IPS-18a (cell line): ENCODE results near the gene PREX1.

Experiments used
- H3K27ac ChIP-seq: one replicate; pipeline ENCODE4 v1.5.1; 2013; ENCODE audit warnings: low read length
- H3K27me3 ChIP-seq: one replicate; pipeline ENCODE4 v1.6.1; 2013; ENCODE audit warnings: mild to moderate bottlenecking, low read length; ENCODE audit not compliant: control insufficient read depth, insufficient read depth
- H3K36me3 ChIP-seq: one replicate; pipeline ENCODE4 v1.6.1; 2013; ENCODE audit warnings: low read depth, low read length; ENCODE audit not compliant: control insufficient read depth
- H3K4me1 ChIP-seq: one replicate; pipeline ENCODE4 v1.6.1; 2013; ENCODE audit warnings: low read depth, low read length; ENCODE audit not compliant: control insufficient read depth
- H3K4me3 ChIP-seq: one replicate; pipeline ENCODE4 v1.5.1; 2013; ENCODE audit warnings: low read length
- H3K9ac ChIP-seq: one replicate; pipeline ENCODE4 v1.6.1; 2013; ENCODE audit warnings: mild to moderate bottlenecking, low read length, moderate library complexity
- H3K9me3 ChIP-seq: one replicate; pipeline ENCODE4 v1.6.1; 2013; ENCODE audit warnings: low read depth, low read length; ENCODE audit not compliant: control insufficient read depth

PREX1 gene

DNA sequence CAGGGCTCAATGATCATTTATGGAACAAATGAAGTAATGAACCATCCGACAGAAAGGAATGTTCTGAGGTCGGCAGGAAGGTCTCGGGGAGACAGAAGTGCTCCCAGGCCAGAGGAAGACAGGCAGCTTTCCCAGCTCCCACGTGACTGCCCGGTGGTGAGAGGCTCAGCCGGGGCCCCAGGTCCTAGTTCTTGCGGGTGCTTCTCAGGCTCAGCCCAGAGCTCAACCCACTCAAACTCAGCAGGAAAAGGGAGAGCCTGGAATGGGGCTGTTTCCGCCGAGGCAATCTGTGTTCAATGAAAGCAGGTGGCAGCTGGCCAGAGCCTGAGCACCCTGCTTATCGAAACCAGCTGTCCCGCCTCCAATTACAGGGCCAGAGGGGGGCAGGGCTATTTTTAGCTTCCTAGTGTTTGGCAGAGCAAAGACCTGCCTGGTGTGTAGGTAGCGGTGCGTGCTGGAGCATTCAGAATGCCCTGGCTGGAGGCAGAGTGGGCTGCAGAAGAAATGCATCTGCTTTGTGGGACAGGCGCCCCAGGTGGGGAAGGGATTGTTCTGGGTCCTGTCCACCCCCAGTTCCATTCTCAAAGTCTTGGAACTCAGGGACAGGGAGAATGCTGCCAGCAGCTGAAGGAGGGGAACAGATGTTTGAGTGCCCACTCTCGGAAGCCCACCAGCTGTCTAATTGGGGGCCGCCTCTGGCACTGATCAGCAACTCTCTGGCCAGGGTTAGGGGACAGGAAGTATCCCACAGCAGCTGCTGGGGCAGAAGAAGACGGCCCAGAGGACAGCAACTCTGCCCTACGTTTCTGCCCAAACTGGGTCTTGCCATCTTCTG is 145.1 kb downstream of the PREX1 start:
- no peak overlapping the region for H3K27ac ChIP-seq
- H3K9me3 ChIP-seq: no peaks in the 10 kb centered on the region
- peak overlapping the region; percentile 24 for H3K9ac ChIP-seq
- peaks cover 19% of the 10 kb centered on the region for H3K4me1 ChIP-seq
- no peaks in the 10 kb centered on the region for H3K36me3 ChIP-seq
- no peaks in the 10 kb centered on the region for H3K27me3 ChIP-seq
- peak overlapping the region; percentile 20 for H3K4me3 ChIP-seq

DNA sequence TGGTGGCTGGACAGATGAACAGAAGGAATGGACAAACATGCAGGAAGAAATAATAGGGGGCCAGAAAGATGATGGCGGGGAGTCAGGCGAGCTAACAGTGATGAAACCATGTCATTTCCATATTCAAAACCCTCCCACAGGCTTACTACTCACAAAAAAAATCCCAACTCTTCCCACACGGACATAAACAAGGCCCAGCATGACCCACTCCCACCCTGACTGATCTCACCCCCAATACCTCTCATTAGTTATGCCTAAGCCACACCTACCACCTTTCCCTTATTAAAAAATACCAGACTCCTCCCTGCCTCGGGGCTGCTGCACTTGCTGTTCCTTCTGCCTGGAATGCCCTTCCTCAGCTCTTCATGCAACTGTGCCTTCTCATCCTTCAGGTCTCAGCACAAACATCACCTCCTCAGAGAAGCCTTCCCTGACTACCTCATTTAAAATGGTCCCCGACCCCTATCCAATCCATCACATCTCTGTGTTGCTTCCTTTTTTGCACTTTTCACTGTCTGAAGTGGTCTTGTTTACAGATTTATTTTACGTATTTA is 145.8 kb downstream of the PREX1 start:
- no peak overlapping the region for H3K4me3 ChIP-seq
- H3K36me3 ChIP-seq: no peaks in the 10 kb centered on the region
- H3K9ac ChIP-seq: no peak overlapping the region
- H3K9me3 ChIP-seq: no peaks in the 10 kb centered on the region
- peaks cover 19% of the 10 kb centered on the region for H3K4me1 ChIP-seq
- no peaks in the 10 kb centered on the region for H3K27me3 ChIP-seq
- no peak overlapping the region for H3K27ac ChIP-seq

DNA sequence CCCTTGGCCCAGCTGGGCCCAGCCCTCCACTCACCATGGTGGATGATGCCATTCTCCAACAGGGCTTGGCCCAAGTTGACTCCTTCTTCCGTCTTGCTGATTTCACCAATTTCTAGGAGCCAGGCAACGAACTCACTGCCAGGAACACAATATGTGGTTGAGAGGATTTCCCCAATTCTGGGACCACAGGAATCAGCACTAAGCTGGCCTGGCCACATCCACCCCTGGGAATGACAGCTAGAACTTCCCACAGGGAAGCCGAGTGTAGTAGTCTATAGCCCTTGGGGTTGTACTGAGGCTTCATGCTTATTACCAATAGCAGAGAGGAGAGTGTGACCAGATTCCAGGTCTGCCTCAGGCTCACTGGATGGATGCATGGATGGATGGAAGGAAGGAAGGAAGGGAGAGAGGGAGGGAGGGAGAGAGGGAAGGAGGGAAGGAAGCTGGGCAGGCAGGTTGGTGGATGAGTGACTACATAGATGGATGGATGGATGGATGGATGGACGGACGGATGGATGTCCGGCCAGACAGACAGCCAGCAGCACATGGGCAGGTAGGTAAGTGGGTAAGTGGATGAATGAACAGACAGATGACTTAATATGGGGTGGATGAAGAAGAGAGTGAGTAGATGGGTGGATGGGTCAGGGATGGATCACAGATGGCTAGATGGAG is 146.5 kb downstream of the PREX1 start:
- Histone ChIP-seq H3K27me3 (no peaks in the 10 kb centered on the region), H3K36me3 (no peaks in the 10 kb centered on the region), H3K9me3 (no peaks in the 10 kb centered on the region), H3K27ac (no peak overlapping the region), H3K9ac (no peak overlapping the region), H3K4me1 (peaks cover 15% of the 10 kb centered on the region), H3K4me3 (no peak overlapping the region)

DNA sequence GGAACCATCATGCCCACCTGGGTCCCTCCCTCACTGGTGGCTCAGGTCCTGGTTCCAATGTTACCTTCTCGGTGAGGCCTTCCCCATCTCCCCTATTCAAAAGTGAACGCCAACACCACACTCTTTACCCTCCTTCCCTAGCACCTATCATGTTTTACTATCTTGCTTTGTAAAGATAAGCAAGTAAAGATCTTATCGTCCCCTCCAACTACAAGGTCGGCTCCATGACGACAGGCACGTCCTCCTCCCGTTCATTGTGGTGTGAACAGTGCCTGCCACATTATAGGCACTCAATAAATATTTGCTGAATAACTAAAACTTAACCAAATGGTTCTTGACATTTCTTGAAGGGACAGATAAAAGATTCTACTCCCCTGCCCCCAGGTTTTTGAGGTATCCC is 147.1 kb downstream of the PREX1 start:
- H3K27ac ChIP-seq: no peak overlapping the region
- H3K4me1 ChIP-seq: peaks cover 15% of the 10 kb centered on the region
- no peak overlapping the region for H3K9ac ChIP-seq
- no peak overlapping the region for H3K4me3 ChIP-seq
- no peaks in the 10 kb centered on the region for H3K9me3 ChIP-seq
- H3K27me3 ChIP-seq: no peaks in the 10 kb centered on the region
- H3K36me3 ChIP-seq: no peaks in the 10 kb centered on the region

DNA sequence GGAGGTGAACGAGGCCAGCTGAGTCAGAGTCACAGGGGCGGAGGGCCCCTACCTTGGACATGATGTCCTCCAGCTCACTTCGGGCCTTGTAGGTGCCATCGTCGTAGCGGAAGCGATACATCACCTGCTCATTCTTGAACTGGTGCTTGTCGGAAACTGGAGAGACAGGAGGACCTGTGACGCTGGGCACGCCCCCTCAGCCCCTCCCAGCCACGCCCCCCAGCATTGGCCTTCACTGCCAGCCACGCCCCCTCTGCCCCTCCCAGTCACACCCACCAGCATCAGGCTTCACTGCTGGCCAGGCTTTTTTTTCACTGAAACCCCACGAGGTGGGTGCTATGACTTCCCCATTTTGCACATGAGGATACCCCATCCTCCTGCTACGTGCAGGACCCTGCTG is 148.2 kb downstream of the PREX1 start:
- Histone ChIP-seq H3K27ac (no peak overlapping the region), H3K36me3 (no peaks in the 10 kb centered on the region), H3K9ac (no peak overlapping the region)

DNA sequence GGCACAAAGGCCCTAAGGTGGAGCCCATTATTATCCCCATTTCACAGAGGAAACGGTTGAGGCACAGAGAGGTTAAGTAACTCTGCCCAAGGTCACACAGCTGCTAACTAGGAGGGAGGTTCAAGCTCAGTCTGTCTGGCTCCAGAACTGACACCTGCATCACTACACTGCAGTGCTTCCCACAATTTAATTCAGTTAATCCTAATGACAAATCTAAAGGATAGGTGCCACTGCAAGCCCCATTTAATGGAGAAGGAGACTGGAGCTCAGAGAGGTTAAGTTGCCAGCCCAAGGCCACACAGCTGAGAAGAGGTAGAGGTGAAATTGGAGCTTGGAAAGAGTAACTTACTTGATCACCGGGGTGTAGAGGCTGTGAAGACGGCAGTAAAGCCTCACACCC is 148.8 kb downstream of the PREX1 start:
- no peaks in the 10 kb centered on the region for H3K36me3 ChIP-seq
- H3K27ac ChIP-seq: no peak overlapping the region
- H3K9me3 ChIP-seq: no peaks in the 10 kb centered on the region
- H3K4me1 ChIP-seq: peaks cover 15% of the 10 kb centered on the region
- no peaks in the 10 kb centered on the region for H3K27me3 ChIP-seq
- H3K9ac ChIP-seq: no peak overlapping the region
- H3K4me3 ChIP-seq: no peak overlapping the region

More for the DNA sequence above, 148.2 kb downstream of the PREX1 start:
- H3K4me1 ChIP-seq: peaks cover 15% of the 10 kb centered on the region
- no peak overlapping the region for H3K4me3 ChIP-seq
- no peaks in the 10 kb centered on the region for H3K27me3 ChIP-seq
- no peaks in the 10 kb centered on the region for H3K9me3 ChIP-seq

DNA sequence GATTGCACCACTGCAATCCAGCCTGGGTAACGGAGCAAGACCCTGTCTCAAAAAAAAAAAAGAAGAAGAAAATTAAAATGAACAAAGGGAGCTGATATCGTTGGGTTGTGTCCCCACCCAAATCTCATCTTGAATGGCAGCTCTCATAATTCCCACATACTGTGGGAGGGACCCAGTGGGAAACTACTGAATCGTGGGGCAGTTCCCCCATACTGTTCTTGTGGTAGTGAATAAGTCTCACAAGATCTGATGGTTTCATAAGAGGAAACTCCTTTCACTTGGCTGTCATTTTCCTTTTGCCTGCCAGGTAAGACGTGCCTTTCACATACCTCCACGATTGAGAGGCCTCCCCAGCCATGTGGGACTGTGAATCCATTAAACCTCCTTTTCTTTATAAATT is 149.4 kb downstream of the PREX1 start:
- no peak overlapping the region for H3K4me3 ChIP-seq
- H3K9me3 ChIP-seq: no peaks in the 10 kb centered on the region
- H3K4me1 ChIP-seq: peaks cover 15% of the 10 kb centered on the region
- no peaks in the 10 kb centered on the region for H3K36me3 ChIP-seq
- H3K27me3 ChIP-seq: no peaks in the 10 kb centered on the region
- H3K9ac ChIP-seq: no peak overlapping the region
- no peak overlapping the region for H3K27ac ChIP-seq

DNA sequence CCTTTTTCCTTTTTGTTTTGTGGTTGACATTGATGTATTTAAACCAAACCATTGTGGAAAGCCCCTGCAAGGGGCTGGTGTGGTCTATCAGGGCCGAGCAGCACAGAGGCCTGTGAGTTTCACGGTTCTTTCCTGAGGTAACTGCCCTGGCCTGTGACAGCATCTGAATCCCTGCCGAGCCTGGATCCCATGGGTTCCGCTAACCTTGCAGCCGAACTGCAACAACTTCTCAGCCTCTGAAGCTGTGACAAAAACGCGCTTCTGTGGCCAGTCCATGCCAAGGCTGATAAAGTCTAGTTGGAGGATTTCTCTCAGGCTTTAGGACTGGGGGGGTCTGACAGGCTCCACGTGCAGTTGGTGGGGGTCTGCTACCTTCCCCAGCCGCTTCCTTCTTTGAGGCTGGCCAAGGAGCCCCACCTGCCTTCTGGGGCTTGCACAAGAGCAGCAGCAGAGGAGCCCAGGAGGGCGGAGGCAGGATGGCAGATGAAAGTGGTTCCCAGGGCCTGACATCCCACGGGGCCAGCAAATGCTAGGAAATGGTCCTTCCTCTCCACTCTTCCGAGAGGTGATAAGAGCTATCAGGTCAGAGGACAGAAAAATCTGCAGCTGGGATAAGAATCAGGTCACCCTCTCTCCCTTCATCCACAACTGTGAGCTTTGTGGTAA is 150.9 kb downstream of the PREX1 start:
- Histone ChIP-seq H3K27me3 (no peaks in the 10 kb centered on the region), H3K4me3 (no peak overlapping the region), H3K9me3 (no peaks in the 10 kb centered on the region), H3K36me3 (no peaks in the 10 kb centered on the region), H3K9ac (no peak overlapping the region), H3K4me1 (peaks cover 3% of the 10 kb centered on the region), H3K27ac (no peak overlapping the region)

DNA sequence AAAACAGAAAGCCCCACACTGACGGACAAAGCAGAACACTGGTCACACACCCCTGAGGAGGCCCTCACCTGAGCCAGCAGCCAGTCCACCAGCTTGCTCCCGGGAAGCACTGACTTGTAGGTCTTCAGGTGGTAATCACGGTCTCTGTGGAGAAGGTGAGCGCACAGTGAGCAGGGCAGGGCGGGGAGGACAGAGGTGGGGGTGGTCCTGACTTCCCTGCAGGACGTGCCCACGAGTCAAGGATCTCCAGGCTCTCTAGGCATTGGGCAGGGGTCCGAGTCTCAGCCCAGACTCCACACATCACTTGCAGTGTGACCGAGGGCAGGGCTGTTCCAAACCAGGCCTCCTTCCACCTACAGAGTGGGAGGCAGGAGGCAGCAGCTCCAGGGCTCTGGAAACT is 151.7 kb downstream of the PREX1 start:
- Histone ChIP-seq H3K4me3 (no peak overlapping the region), H3K4me1 (peaks cover 3% of the 10 kb centered on the region), H3K27me3 (no peaks in the 10 kb centered on the region), H3K36me3 (no peaks in the 10 kb centered on the region), H3K9me3 (no peaks in the 10 kb centered on the region), H3K9ac (no peak overlapping the region), H3K27ac (no peak overlapping the region)

DNA sequence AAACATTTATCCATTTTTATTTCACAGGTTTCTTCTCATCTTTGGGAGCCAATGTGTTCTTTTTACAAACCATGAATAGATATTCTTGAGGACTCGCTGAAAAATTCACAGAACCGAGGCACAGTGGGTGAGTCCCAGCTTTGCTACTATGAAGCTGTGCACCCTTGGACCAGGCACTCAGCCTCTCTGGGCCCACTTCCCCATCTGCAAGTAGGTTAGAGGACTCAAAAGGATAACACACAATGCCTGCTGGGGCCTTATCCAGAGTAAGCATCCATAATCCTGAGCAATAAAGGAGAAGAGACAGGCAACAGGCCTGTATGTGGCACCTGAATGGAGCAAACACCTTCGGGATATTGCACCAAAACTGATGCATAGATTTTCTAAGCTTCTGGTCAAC is 153.3 kb downstream of the PREX1 start:
- H3K4me3 ChIP-seq: no peak overlapping the region
- H3K9ac ChIP-seq: no peak overlapping the region
- no peaks in the 10 kb centered on the region for H3K27me3 ChIP-seq

DNA sequence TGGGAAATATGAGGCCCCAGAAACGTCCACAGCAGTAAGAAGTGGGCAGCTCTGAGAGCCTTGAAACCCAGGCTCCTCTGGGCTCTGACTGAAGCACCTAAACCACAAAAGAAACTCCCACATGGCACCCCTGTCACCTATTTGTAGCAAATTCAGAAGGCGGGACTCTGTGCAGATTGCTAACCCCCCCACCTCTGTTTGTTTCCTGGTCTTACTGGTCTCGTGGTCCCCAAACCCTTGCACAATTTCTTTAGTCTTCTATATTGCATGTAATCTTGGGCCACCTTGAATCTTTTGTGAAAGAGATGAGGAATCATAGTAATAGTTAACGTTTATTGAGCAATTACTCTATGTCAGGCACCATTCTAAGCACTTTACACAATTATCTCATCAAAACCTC is 154.3 kb downstream of the PREX1 start:
- Histone ChIP-seq H3K9me3 (no peaks in the 10 kb centered on the region), H3K9ac (no peak overlapping the region), H3K27ac (no peak overlapping the region), H3K36me3 (no peaks in the 10 kb centered on the region), H3K4me3 (no peak overlapping the region), H3K4me1 (no peaks in the 10 kb centered on the region), H3K27me3 (no peaks in the 10 kb centered on the region)

More for the DNA sequence above, 153.3 kb downstream of the PREX1 start:
- Histone ChIP-seq H3K27ac (no peak overlapping the region), H3K9me3 (no peaks in the 10 kb centered on the region), H3K4me1 (peaks cover 2% of the 10 kb centered on the region), H3K36me3 (no peaks in the 10 kb centered on the region)
